IPS-15b (cell line): ENCODE measurements around the gene DISP2.

Source experiments
- H3K27me3 ChIP-seq: one replicate; pipeline ENCODE4 v1.6.1; 2013; ENCODE audit warnings: low read length; ENCODE audit not compliant: control insufficient read depth, insufficient read depth
- H3K36me3 ChIP-seq: one replicate; pipeline ENCODE4 v1.6.1; 2013; ENCODE audit warnings: low read length; ENCODE audit not compliant: control insufficient read depth, insufficient read depth
- H3K4me1 ChIP-seq: one replicate; pipeline ENCODE4 v1.6.1; 2013; ENCODE audit warnings: mild to moderate bottlenecking, low read length; ENCODE audit not compliant: control insufficient read depth, insufficient read depth
- H3K4me3 ChIP-seq: one replicate; pipeline ENCODE4 v1.5.1; 2013; ENCODE audit warnings: low read depth, low read length
- H3K9ac ChIP-seq: one replicate; pipeline ENCODE4 v1.6.1; 2013; ENCODE audit warnings: low read depth, mild to moderate bottlenecking, low read length
- H3K9me3 ChIP-seq: one replicate; pipeline ENCODE4 v1.6.1; 2013; ENCODE audit warnings: mild to moderate bottlenecking, low read length; ENCODE audit not compliant: control insufficient read depth, insufficient read depth

DISP2 gene

GRCh38 chr15:40397688-40398412, 39.8 kb downstream of the DISP2 start:
- no peaks in the 10 kb centered on the region for H3K27me3 ChIP-seq
- H3K36me3 ChIP-seq = peaks cover 3% of the 10 kb centered on the region
- H3K4me3 ChIP-seq = no peak overlapping the region
- no peak overlapping the region for H3K9ac ChIP-seq
- no peaks in the 10 kb centered on the region for H3K9me3 ChIP-seq
- no peaks in the 10 kb centered on the region for H3K4me1 ChIP-seq

DNA sequence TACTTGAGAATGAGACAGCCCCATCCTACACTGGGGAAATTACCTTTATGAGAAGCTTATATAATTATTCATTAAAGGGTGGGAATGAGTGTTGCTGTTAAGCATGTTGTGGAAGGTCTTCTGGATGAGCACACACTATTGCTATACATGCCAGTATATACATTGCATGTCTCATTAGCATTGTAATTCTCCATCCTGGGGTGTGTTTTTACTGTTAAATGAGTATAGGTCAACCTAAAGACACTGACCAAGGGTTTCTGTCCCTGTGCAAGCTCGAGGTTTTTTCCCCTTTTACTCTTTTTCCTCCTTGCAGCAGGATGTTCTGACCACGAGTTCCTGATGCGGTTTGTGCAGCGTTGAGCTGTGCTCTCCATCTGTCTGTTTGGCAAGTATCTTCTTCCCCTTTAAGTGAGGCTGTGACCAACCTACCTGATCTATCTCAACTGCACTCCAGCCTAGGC, 40.4 kb downstream of the DISP2 start:
- H3K4me1 ChIP-seq = no peaks in the 10 kb centered on the region
- no peak overlapping the region for H3K4me3 ChIP-seq
- H3K9me3 ChIP-seq = no peaks in the 10 kb centered on the region
- H3K9ac ChIP-seq = no peak overlapping the region
- no peaks in the 10 kb centered on the region for H3K36me3 ChIP-seq
- H3K27me3 ChIP-seq = no peaks in the 10 kb centered on the region

- no peaks in the 10 kb centered on the region for H3K27me3 ChIP-seq
- H3K36me3 ChIP-seq = no peaks in the 10 kb centered on the region
- H3K9me3 ChIP-seq = no peaks in the 10 kb centered on the region
- no peak overlapping the region for H3K4me3 ChIP-seq
- no peak overlapping the region for H3K9ac ChIP-seq
- no peaks in the 10 kb centered on the region for H3K4me1 ChIP-seq
Observed at GRCh38 chr15:40399370-40399769, 41.4 kb downstream of the DISP2 start.

- no peaks in the 10 kb centered on the region for H3K4me1 ChIP-seq
- peak within 1 kb of the TSS; percentile 93 for H3K9ac ChIP-seq
Observed at GRCh38 chr15:40405501-40406381, 47.7 kb downstream of the DISP2 start, which contains the start of gene IVD. Gene IVD, plus strand, starts transcription at chr15:40405795. Its CDS starts 33 bp downstream, at chr15:40405828.

GRCh38 chr15:40407330-40407990, 49.4 kb downstream of the DISP2 start:
- H3K9me3 ChIP-seq = no peaks in the 10 kb centered on the region
- no peaks in the 10 kb centered on the region for H3K27me3 ChIP-seq
- peaks cover 40% of the 10 kb centered on the region for H3K36me3 ChIP-seq
- H3K4me3 ChIP-seq = no peak overlapping the region
- no peak overlapping the region for H3K9ac ChIP-seq
- H3K4me1 ChIP-seq = no peaks in the 10 kb centered on the region

More at GRCh38 chr15:40405501-40406381, 47.7 kb downstream of the DISP2 start, which contains the start of gene IVD:
- H3K36me3 ChIP-seq = peaks cover 26% of the 10 kb centered on the region
- H3K27me3 ChIP-seq = no peaks in the 10 kb centered on the region
- peak within 1 kb of the TSS; percentile 96 for H3K4me3 ChIP-seq
- no peaks in the 10 kb centered on the region for H3K9me3 ChIP-seq

GRCh38 chr15:40409366-40409765, 51.3 kb downstream of the DISP2 start:
- no peak overlapping the region for H3K4me3 ChIP-seq
- H3K4me1 ChIP-seq = no peaks in the 10 kb centered on the region
- no peaks in the 10 kb centered on the region for H3K9me3 ChIP-seq
- H3K36me3 ChIP-seq = peaks cover 48% of the 10 kb centered on the region
- no peaks in the 10 kb centered on the region for H3K27me3 ChIP-seq
- no peak overlapping the region for H3K9ac ChIP-seq

DNA sequence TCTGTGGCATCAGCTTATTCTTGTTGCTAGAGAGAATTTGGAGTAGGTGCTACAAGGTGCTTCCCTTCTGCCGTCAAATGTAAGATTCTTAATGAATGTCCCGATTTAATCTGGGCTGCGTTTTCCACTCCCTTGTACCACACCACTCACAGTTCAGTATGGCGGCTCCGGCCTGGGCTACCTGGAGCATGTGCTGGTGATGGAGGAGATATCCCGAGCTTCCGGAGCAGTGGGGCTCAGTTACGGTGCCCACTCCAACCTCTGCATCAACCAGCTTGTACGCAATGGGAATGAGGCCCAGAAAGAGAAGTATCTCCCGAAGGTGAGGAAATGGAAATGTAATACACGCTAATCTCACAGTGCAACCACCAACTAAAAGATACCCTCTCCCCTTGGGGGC, 52.5 kb downstream of the DISP2 start:
- Histone ChIP-seq H3K36me3 (peaks cover 56% of the 10 kb centered on the region), H3K4me3 (no peak overlapping the region), H3K9me3 (no peaks in the 10 kb centered on the region), H3K4me1 (no peaks in the 10 kb centered on the region), H3K27me3 (no peaks in the 10 kb centered on the region), H3K9ac (no peak overlapping the region)

DNA sequence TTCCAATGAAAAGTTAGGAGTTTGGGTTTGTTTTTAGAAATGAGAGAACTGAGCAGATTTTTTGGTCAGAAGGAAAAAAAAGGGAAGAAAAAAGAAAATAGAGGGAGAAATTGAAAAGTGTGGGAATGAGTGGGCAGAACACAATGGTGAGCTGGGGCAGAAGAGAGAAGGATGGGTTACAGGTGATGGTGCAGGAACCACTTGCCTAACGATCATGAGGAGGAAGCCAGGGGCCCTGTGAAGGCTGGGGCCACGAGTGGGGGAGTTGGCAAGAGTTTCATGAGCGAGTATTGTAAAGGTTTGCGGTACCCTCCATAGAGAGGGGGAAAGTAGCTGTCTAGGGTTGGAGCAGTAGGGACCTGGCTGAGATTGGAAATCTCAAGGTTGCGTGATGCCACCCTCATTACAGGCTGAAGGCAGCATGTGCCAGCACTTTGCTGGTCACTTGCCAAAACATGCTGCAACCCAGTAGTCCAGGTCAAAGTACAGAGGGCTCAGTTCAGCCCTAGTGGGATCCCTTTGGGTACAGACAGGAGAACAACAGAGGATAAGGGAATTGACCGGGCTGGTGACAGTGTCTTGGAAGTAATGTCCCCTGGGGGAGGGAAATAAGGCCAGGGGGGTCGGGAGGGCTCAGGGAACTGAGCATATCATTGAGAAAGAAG, 54.2 kb downstream of the DISP2 start:
- Histone ChIP-seq H3K4me3 (no peak overlapping the region), H3K27me3 (no peaks in the 10 kb centered on the region), H3K9me3 (no peaks in the 10 kb centered on the region), H3K36me3 (peaks cover 68% of the 10 kb centered on the region), H3K9ac (no peak overlapping the region), H3K4me1 (no peaks in the 10 kb centered on the region)

DNA sequence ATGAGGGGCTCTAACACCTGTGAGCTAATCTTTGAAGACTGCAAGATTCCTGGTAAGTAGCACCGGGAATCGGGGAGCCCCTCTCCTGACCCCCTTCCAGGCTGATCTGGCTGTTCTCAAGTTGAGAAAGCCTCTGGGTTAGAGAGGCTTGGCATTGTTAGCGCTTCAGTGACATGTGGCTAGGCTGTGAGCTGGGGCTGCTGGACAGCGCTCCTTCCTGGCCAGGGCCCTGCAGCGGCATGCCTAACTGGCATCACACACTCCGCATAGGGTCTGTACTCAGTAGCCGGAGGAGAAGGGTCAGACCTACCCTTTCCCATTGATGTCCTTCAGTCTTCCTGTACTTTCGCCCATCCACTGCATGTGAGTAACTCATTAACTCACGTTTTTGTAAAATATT, 55.0 kb downstream of the DISP2 start:
- Histone ChIP-seq H3K9ac (no peak overlapping the region), H3K4me3 (no peak overlapping the region), H3K36me3 (peaks cover 62% of the 10 kb centered on the region), H3K9me3 (no peaks in the 10 kb centered on the region), H3K27me3 (no peaks in the 10 kb centered on the region), H3K4me1 (no peaks in the 10 kb centered on the region)

- Histone ChIP-seq H3K36me3 (peaks cover 58% of the 10 kb centered on the region), H3K27me3 (no peaks in the 10 kb centered on the region)
Observed at GRCh38 chr15:40414816-40415215, 56.8 kb downstream of the DISP2 start.

GRCh38 chr15:40415226-40415625, 57.2 kb downstream of the DISP2 start:
- Histone ChIP-seq H3K4me3 (no peak overlapping the region), H3K36me3 (peaks cover 55% of the 10 kb centered on the region), H3K27me3 (no peaks in the 10 kb centered on the region), H3K9me3 (no peaks in the 10 kb centered on the region), H3K9ac (no peak overlapping the region), H3K4me1 (no peaks in the 10 kb centered on the region)

More at GRCh38 chr15:40414816-40415215, 56.8 kb downstream of the DISP2 start:
- Histone ChIP-seq H3K9me3 (no peaks in the 10 kb centered on the region), H3K9ac (no peak overlapping the region), H3K4me3 (no peak overlapping the region), H3K4me1 (no peaks in the 10 kb centered on the region)
